ENCODE data around the gene TEX2. TPM values are rescaled to one million over a fixed set of nuclear protein-coding genes. Genes with fewer than 3 reads are reported as not detected.

Gene TEX2
- total and polyA plus RNA-seq, 2 of the 13 experiments (the other 11 are each of a cell fraction or from before 2014, with no cell fraction given), result 21.4 to 37.7 TPM

DNA sequence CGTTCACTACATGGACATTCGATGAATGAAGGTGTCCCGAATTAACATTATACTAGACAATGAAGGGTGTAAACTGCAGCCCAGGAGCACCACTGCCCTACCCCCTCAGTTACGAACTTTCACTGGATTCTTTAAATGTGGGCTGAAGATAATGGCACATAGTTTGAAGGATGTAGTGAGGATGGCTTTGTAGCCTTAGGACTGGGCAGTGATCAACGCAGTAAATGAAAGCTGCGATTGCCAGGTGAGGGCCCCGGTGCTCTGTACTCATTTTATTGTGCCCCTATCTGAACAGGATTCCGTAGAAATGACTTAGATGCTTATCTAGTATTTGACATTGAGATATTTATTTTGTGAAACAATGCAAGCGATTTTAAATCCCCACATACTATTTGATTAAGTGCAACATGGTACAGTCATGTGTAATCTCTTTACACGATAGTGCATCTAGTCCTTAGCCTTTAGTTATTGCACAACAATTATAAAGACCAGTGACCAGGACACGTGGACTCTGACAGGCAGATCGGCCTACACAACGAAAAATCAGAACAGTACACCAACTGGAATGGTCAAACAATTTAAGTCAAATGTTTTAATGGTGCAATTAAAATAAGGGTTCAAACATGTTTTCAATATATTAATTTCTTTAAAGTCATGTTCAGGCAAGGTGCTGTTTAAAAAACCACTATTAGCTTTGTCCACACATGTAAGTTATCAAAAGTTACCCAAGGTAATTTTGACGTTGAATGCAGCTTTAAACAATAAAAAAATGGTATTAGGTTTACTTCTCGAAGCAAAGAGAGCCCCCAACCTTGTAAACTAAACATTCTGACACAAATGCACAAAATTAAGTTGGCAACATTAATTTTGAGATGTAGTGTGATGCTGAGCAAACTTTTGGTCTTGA lies 115.7 kb downstream of the TEX2 start (continued):
- TF ChIP-seq, protein P1, sequence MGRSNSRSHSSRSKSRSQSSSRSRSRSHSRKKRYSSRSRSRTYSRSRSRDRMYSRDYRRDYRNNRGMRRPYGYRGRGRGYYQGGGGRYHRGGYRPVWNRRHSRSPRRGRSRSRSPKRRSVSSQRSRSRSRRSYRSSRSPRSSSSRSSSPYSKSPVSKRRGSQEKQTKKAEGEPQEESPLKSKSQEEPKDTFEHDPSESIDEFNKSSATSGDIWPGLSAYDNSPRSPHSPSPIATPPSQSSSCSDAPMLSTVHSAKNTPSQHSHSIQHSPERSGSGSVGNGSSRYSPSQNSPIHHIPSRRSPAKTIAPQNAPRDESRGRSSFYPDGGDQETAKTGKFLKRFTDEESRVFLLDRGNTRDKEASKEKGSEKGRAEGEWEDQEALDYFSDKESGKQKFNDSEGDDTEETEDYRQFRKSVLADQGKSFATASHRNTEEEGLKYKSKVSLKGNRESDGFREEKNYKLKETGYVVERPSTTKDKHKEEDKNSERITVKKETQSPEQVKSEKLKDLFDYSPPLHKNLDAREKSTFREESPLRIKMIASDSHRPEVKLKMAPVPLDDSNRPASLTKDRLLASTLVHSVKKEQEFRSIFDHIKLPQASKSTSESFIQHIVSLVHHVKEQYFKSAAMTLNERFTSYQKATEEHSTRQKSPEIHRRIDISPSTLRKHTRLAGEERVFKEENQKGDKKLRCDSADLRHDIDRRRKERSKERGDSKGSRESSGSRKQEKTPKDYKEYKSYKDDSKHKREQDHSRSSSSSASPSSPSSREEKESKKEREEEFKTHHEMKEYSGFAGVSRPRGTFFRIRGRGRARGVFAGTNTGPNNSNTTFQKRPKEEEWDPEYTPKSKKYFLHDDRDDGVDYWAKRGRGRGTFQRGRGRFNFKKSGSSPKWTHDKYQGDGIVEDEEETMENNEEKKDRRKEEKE (IDR thresholded peaks at IDR 0.05), result no peak
- TF ChIP-seq ZNF24 (IDR thresholded peaks at IDR 0.05) (no peak), ATM (IDR thresholded peaks at IDR 0.05; ENCODE audit: borderline replicate concordance) (no peak), KMT2A (CRISPR knock-in tag; IDR thresholded peaks at IDR 0.05) (no peak), KLF16 (CRISPR knock-in tag; IDR thresholded peaks at IDR 0.05) (no peak), ISL2 (CRISPR knock-in tag; IDR thresholded peaks at IDR 0.05) (peak; percentile 58; the same call in 1 of the 2 replicates), MTA1 (CRISPR knock-in tag; IDR thresholded peaks at IDR 0.05; ENCODE audit: borderline replicate concordance) (no peak), ZNF792 (CRISPR knock-in tag; IDR thresholded peaks at IDR 0.05) (no peak), ZNF703 (CRISPR knock-in tag; IDR thresholded peaks at IDR 0.05; ENCODE audit: borderline replicate concordance) (no peak), TBP (CRISPR knock-in tag; IDR thresholded peaks at IDR 0.05) (no peak), GATAD2A (CRISPR knock-in tag; IDR thresholded peaks at IDR 0.05) (peak; percentile 77), TBL1XR1 (IDR thresholded peaks at IDR 0.05; ENCODE audit: borderline replicate concordance, low read length, partially characterized antibody) (no peak), ZNF570 (CRISPR knock-in tag; IDR thresholded peaks at IDR 0.05; ENCODE audit: borderline replicate concordance) (no peak), ZC3H13 (CRISPR knock-in tag; IDR thresholded peaks at IDR 0.05) (no peak), ZIK1 (CRISPR knock-in tag; IDR thresholded peaks at IDR 0.05; ENCODE audit: borderline replicate concordance, low read depth) (no peak)
- TF ChIP-seq, protein P2, sequence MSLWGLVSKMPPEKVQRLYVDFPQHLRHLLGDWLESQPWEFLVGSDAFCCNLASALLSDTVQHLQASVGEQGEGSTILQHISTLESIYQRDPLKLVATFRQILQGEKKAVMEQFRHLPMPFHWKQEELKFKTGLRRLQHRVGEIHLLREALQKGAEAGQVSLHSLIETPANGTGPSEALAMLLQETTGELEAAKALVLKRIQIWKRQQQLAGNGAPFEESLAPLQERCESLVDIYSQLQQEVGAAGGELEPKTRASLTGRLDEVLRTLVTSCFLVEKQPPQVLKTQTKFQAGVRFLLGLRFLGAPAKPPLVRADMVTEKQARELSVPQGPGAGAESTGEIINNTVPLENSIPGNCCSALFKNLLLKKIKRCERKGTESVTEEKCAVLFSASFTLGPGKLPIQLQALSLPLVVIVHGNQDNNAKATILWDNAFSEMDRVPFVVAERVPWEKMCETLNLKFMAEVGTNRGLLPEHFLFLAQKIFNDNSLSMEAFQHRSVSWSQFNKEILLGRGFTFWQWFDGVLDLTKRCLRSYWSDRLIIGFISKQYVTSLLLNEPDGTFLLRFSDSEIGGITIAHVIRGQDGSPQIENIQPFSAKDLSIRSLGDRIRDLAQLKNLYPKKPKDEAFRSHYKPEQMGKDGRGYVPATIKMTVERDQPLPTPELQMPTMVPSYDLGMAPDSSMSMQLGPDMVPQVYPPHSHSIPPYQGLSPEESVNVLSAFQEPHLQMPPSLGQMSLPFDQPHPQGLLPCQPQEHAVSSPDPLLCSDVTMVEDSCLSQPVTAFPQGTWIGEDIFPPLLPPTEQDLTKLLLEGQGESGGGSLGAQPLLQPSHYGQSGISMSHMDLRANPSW (CRISPR knock-in tag; IDR thresholded peaks at IDR 0.05; ENCODE audit: borderline replicate concordance), result no peak
- TF ChIP-seq, protein P3, sequence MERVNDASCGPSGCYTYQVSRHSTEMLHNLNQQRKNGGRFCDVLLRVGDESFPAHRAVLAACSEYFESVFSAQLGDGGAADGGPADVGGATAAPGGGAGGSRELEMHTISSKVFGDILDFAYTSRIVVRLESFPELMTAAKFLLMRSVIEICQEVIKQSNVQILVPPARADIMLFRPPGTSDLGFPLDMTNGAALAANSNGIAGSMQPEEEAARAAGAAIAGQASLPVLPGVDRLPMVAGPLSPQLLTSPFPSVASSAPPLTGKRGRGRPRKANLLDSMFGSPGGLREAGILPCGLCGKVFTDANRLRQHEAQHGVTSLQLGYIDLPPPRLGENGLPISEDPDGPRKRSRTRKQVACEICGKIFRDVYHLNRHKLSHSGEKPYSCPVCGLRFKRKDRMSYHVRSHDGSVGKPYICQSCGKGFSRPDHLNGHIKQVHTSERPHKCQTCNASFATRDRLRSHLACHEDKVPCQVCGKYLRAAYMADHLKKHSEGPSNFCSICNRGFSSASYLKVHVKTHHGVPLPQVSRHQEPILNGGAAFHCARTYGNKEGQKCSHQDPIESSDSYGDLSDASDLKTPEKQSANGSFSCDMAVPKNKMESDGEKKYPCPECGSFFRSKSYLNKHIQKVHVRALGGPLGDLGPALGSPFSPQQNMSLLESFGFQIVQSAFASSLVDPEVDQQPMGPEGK (CRISPR knock-in tag; IDR thresholded peaks at IDR 0.05), result no peak; the same call in none of the 2 replicates
- TF ChIP-seq, protein P4, sequence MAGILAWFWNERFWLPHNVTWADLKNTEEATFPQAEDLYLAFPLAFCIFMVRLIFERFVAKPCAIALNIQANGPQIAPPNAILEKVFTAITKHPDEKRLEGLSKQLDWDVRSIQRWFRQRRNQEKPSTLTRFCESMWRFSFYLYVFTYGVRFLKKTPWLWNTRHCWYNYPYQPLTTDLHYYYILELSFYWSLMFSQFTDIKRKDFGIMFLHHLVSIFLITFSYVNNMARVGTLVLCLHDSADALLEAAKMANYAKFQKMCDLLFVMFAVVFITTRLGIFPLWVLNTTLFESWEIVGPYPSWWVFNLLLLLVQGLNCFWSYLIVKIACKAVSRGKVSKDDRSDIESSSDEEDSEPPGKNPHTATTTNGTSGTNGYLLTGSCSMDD (CRISPR knock-in tag; IDR thresholded peaks at IDR 0.05), result no peak
- TF ChIP-seq, protein P5, sequence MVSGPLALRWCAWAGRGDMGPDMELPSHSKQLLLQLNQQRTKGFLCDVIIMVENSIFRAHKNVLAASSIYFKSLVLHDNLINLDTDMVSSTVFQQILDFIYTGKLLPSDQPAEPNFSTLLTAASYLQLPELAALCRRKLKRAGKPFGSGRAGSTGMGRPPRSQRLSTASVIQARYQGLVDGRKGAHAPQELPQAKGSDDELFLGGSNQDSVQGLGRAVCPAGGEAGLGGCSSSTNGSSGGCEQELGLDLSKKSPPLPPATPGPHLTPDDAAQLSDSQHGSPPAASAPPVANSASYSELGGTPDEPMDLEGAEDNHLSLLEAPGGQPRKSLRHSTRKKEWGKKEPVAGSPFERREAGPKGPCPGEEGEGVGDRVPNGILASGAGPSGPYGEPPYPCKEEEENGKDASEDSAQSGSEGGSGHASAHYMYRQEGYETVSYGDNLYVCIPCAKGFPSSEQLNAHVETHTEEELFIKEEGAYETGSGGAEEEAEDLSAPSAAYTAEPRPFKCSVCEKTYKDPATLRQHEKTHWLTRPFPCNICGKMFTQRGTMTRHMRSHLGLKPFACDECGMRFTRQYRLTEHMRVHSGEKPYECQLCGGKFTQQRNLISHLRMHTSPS (CRISPR knock-in tag; IDR thresholded peaks at IDR 0.05; ENCODE audit: low read depth), result no peak

All from HepG2 (cell line).